K562 (cell line): ENCODE results near the gene ATP6V0A1. TPM values are rescaled to one million over a fixed set of nuclear protein-coding genes. Genes with fewer than 3 reads are reported as not detected.

Source experiments
- DIDO1 ChIP-seq: fragments of 450-650 bp; IDR thresholded peaks from 2 replicates; pipeline ENCODE4 v1.6.1; 2016; ENCODE audit warnings: low read depth, missing biosample characterization, missing genetic modification characterization
- FIP1L1 ChIP-seq: fragments of 200-400 bp; formaldehyde crosslinking; IDR thresholded peaks from 2 replicates; pipeline ENCODE4 v1.6.1; 2018; ENCODE audit warnings: mild to moderate bottlenecking, low read depth, low read length; ENCODE audit not compliant: poor library complexity, severe bottlenecking
- FOXP1 ChIP-seq: sonication (generic); formaldehyde crosslinking; IDR thresholded peaks from 2 replicates; pipeline ENCODE4 v1.8.0; 2022; ENCODE audit warnings: mild to moderate bottlenecking, missing genetic modification reagents
- HDAC1 ChIP-seq, 2 experiments: fragments of 450-650 bp; IDR thresholded peaks; 2 replicates each; pipeline ENCODE4 v1.6.1; 2016 to 2017; ENCODE audit warnings: inconsistent platforms in 1 of 2, mild to moderate bottlenecking in 1 of 2, moderate library complexity in 1 of 2
- HNRNPLL ChIP-seq: fragments of 200-400 bp; formaldehyde crosslinking; IDR thresholded peaks from 2 replicates; pipeline ENCODE4 v1.6.1; 2017; ENCODE audit warnings: low read length, low read depth, mild to moderate bottlenecking; ENCODE audit not compliant: poor library complexity, severe bottlenecking
- KDM1A ChIP-seq, 2 experiments: fragments of 450-650 bp; IDR thresholded peaks; 2 replicates each; pipeline ENCODE4 v1.6.1; 2016; ENCODE audit warnings: mild to moderate bottlenecking in 2 of 2
- TAF9B ChIP-seq: fragments of 450-650 bp; IDR thresholded peaks from 2 replicates; pipeline ENCODE4 v1.6.1; 2018; ENCODE audit warnings: mild to moderate bottlenecking; ENCODE audit not compliant: partially characterized antibody
- ZBTB7A ChIP-seq: IDR thresholded peaks from 2 replicates; pipeline ENCODE4 v1.6.1; 2011; ENCODE audit warnings: low read depth, mild to moderate bottlenecking, low read length, moderate library complexity, borderline replicate concordance; ENCODE audit not compliant: control insufficient read depth
- ZFX ChIP-seq: sonication (generic); formaldehyde crosslinking; IDR thresholded peaks from 2 replicates; pipeline ENCODE4 v1.8.0; 2022; ENCODE audit warnings: mild to moderate bottlenecking, missing genetic modification reagents, moderate library complexity
- ZNF12 ChIP-seq: sonication (generic); formaldehyde crosslinking; IDR thresholded peaks from 2 replicates; pipeline ENCODE4 v1.4.0; 2020; ENCODE audit warnings: mild to moderate bottlenecking, missing genetic modification reagents
- polyA plus RNA-seq, 8 experiments: library from polyadenylated mRNA; depleted of rRNA in 4 of 8; stranded (reverse) in 5 of 8; unstranded in 3 of 8; fragments of >200 nt; fragmentation: Nextera tagmentation in 2 of 8; fragmentation: Illumina TruSeq in 1 of 8; extraction: Ambion mirVana in 2 of 8; extraction: Trizol in 1 of 8; gene quantifications; 2 replicates each; pipeline versions ENCODE4 v1.2.1 to v1.2.3, GENCODE V29; 2011 to 2014; ENCODE audit warnings: inconsistent platforms in 1 of 8, missing spikeins in 1 of 8
- total RNA-seq, 7 experiments: library from RNA; depleted of rRNA in 6 of 7; stranded (reverse); fragments of >200 nt in 6 of 7; fragmentation: Illumina TruSeq in 2 of 7; extraction: Trizol in 2 of 7; gene quantifications; 2 replicates each; pipeline versions ENCODE4 v1.2.1 to v1.2.3, GENCODE V29; 2011 to 2021; ENCODE audit warnings: low replicate concordance in 1 of 7
- TF ChIP-seq, protein P1 (sequence below): fragments of 200-800 bp; sonication (Bioruptor generic); IDR thresholded peaks from 2 replicates; pipeline ENCODE4 v1.6.1; 2016; ENCODE audit warnings: missing genetic modification characterization, missing compliant biosample characterization
- TF ChIP-seq, protein P2 (sequence below): sonication (generic); formaldehyde crosslinking; IDR thresholded peaks from 2 replicates; pipeline ENCODE4 v1.8.0; 2022; ENCODE audit warnings: missing genetic modification reagents, mild to moderate bottlenecking, moderate library complexity, borderline replicate concordance
- TF ChIP-seq, protein P3 (sequence below): fragments of 450-650 bp; IDR thresholded peaks from 2 replicates; pipeline ENCODE4 v1.6.1; 2016; ENCODE audit warnings: borderline replicate concordance

Gene ATP6V0A1
- total and polyA plus RNA-seq, 9 of the 15 experiments (the other 6 are each of a cell fraction or from before 2014, with no cell fraction given) = 11.8 to 158 (median 75.5) TPM

DNA sequence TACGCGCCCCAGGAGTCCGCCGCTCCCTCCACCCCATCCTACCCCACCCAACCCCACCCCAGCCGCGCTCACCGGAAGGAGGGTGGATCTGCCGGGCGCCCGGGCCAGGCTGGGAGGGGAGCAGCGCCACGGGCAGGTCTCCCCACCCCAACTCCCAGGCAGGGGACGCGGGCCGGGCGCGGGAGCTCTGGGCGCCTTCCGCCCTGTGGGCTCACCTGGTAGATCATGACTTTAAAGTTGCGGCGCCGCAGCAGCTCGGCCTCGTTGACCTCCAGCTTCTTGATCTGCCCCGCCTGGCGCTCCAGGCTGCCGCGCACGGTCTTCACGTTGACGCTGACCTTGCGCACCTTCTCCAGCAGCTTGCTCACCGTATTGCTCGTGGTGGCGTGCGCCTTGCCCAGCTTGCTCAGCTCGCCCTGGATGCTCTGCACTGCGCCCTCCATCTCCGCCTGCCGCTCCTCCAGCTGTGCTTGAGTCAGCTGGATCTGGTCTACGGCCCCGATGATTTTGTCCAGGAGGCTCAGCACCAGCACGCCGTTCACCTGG is 36.2 kb upstream of the ATP6V0A1 start (continued):
- TF ChIP-seq, protein P1, sequence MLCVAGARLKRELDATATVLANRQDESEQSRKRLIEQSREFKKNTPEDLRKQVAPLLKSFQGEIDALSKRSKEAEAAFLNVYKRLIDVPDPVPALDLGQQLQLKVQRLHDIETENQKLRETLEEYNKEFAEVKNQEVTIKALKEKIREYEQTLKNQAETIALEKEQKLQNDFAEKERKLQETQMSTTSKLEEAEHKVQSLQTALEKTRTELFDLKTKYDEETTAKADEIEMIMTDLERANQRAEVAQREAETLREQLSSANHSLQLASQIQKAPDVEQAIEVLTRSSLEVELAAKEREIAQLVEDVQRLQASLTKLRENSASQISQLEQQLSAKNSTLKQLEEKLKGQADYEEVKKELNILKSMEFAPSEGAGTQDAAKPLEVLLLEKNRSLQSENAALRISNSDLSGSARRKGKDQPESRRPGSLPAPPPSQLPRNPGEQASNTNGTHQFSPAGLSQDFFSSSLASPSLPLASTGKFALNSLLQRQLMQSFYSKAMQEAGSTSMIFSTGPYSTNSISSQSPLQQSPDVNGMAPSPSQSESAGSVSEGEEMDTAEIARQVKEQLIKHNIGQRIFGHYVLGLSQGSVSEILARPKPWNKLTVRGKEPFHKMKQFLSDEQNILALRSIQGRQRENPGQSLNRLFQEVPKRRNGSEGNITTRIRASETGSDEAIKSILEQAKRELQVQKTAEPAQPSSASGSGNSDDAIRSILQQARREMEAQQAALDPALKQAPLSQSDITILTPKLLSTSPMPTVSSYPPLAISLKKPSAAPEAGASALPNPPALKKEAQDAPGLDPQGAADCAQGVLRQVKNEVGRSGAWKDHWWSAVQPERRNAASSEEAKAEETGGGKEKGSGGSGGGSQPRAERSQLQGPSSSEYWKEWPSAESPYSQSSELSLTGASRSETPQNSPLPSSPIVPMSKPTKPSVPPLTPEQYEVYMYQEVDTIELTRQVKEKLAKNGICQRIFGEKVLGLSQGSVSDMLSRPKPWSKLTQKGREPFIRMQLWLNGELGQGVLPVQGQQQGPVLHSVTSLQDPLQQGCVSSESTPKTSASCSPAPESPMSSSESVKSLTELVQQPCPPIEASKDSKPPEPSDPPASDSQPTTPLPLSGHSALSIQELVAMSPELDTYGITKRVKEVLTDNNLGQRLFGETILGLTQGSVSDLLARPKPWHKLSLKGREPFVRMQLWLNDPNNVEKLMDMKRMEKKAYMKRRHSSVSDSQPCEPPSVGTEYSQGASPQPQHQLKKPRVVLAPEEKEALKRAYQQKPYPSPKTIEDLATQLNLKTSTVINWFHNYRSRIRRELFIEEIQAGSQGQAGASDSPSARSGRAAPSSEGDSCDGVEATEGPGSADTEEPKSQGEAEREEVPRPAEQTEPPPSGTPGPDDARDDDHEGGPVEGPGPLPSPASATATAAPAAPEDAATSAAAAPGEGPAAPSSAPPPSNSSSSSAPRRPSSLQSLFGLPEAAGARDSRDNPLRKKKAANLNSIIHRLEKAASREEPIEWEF (CRISPR knock-in tag) = no peak
- TF ChIP-seq FOXP1 (CRISPR knock-in tag) (peak; percentile 70; the same call in 1 of the 2 replicates), ZFX (CRISPR knock-in tag) (0 out of 2 replicates have a peak, but pooled peaks have one; percentile 13), HDAC1 (IDR thresholded peaks at IDR 0.05) (peak in 1 of 2 experiments; percentile 65; a peak in 2 of 4 replicates), HNRNPLL (peak; percentile 68), FIP1L1 (peak; percentile 46), DIDO1 (tag) (no peak), TAF9B (peak; percentile 54), ZNF12 (CRISPR knock-in tag) (peak; percentile 35; the same call in 1 of the 2 replicates), KDM1A (IDR thresholded peaks at IDR 0.05) (peak in 1 of 2 experiments; percentile 43; a peak in 1 of 4 replicates), ZBTB7A (peak; percentile 15; the same call in 1 of the 2 replicates)
- TF ChIP-seq, protein P2, sequence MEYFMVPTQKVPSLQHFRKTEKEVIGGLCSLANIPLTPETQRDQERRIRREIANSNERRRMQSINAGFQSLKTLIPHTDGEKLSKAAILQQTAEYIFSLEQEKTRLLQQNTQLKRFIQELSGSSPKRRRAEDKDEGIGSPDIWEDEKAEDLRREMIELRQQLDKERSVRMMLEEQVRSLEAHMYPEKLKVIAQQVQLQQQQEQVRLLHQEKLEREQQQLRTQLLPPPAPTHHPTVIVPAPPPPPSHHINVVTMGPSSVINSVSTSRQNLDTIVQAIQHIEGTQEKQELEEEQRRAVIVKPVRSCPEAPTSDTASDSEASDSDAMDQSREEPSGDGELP = peak; percentile 91
- TF ChIP-seq, protein P3, sequence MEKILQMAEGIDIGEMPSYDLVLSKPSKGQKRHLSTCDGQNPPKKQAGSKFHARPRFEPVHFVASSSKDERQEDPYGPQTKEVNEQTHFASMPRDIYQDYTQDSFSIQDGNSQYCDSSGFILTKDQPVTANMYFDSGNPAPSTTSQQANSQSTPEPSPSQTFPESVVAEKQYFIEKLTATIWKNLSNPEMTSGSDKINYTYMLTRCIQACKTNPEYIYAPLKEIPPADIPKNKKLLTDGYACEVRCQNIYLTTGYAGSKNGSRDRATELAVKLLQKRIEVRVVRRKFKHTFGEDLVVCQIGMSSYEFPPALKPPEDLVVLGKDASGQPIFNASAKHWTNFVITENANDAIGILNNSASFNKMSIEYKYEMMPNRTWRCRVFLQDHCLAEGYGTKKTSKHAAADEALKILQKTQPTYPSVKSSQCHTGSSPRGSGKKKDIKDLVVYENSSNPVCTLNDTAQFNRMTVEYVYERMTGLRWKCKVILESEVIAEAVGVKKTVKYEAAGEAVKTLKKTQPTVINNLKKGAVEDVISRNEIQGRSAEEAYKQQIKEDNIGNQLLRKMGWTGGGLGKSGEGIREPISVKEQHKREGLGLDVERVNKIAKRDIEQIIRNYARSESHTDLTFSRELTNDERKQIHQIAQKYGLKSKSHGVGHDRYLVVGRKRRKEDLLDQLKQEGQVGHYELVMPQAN = peak; percentile 65; the same call in 1 of the 2 replicates
